GM18502 (cell line): Measurements from ENCODE around the gene PSG7.
"Not testable (repeated sequence)": the region's sequence is repeated elsewhere in the genome, so short reads cannot be mapped to it uniquely, and the experiment has no call there.

ENCODE experiments used
- ATAC-seq: cut with Tn5 transposase; IDR thresholded peaks from one replicate; pipeline ENCODE4 v1.9.1; 2021; ENCODE audit warnings: mild to moderate bottlenecking; ENCODE audit not compliant: unreplicated experiment, poor library complexity

Gene PSG7

DNA sequence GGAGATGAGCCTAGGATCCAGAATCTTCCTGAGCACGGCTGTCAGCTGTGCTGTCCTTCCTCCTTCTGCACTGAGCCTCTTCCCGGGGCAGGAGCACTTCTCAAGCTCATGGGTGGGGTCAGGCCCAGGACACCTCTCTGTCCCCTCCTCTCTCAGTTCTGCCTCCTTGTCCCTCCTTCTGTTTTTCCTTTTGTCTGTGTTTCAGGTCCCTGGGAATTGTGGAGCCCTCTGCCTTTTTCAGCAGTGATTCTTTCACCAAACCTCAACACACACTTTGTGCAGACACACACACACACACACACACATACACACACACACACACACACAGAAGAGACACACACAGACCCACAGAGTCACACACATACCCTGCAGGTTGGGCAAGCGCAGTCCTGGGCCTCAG is at the start of gene PSG7:
Gene PSG7, minus strand, starts transcription at position 101 of the 400 bp plus-strand sequence. CDS start 131 bp downstream, outside the sequence.
- not testable (repeated sequence) for ATAC-seq

DNA sequence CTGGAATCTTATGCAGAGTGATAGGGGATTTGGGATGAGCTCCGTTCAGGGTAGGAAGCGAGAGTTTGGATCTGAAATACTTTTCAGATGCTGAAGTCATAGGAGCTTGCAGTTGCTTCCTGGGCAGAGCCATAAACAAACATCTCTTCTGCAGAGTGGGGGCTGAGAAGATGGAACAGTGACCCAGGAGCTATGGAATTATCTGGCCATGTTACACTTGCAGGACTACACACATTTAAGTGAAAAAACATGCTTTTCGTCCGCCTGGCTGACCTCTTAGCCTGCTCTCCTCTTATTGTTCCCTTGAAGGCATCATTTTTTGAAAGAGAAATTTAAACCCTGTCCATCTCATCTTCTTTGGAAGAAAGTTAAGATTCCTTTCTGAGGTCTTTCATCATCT is 48.6 kb upstream of the PSG7 start:
- ATAC-seq, result no peak

DNA sequence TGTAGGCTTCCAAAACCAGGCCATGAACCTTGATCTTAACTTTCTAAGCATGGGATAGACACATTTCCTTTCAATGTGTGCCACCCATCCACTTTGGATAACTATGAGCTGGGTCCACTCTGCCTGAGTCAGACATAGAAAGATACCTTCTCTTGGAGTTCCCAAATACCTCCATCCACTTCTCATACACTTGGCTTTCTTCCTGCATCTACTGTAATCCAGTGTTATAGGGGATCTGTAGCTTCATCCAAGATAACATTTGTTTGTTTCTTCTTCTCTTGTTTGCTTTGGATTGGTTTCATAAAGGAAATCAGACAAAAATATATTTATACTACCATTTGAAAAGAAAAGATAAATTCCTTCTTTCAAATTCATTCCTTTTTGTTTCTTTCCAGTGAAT is 45.1 kb upstream of the PSG7 start:
- not testable (repeated sequence) for ATAC-seq

DNA sequence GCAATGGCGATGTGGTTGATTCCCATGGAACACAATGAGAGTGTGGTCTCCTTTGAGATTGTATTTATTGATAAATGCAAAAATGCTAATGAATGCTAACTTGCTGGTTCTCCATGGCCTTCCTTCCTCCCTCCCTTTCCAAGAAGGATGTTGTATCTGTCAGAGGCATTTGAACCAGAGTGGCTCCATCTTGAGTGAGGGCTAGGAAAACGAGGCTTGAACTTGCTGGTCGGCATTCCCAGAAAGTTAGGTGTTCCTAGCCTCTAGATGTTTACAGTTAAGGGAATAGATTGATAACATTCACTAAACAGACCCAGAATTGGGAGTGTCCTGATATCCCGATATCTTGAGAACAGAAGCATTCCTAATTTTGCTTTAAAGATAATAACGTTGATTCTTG is 34.4 kb upstream of the PSG7 start:
- not testable (repeated sequence) for ATAC-seq

DNA sequence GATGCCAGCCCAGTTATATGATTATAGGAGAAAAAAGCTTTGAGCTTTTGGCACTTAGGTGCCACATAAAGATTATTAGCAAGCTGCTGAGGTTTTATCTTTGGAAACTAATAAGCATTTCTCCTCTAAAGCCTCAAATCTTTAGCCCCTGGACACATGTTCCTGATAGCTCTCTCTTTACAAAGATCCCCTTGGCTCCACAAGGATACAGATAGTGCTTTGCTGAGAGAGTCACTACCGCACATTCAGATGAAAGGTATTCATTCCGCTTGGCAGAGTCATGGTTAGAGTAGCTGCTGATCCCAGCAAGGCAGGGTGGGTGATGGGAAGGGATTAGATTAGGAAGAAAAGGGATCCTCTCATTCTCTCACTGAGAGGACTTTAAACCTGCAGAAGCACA is 28.2 kb upstream of the PSG7 start:
- ATAC-seq, result no peak

DNA sequence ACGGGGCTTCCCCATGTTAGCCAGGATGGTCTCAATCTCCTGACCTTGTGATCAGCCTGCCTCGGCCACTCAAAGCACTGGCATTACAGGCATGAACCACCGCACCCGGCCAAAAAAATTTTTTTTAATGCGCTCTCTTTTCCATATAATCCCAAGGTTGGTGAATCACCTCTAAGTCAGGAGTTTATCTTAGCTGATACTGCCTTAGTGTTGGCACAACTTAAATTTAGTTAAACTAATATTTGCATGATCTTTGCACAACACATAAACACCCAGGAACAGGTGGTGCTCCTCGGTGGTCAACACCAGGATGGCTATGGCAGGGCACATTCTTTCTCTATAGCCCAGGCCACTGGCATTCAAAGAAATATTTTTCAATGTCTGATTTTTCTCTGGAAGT is 24.1 kb upstream of the PSG7 start:
- no peak for ATAC-seq

DNA sequence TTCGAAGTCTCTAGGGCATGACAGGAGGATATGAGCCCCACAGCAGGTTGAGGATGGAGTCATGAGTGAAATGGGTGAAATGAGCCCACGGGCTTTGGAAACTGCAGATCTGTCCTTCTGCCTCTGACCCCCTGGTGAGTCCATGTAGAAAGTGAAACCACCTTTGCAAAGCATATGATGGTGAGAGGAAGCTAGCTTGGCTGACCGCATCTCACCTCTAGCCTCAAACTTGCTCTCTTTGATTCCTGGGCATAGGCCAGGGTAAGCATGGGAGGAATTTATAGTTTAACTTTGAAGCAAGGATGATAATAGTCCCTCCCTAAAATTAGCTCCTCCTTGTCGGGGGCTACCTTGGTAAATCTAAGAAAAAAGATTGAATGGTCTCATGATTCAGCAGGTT is 15.1 kb upstream of the PSG7 start:
- ATAC-seq, result not testable (repeated sequence)

DNA sequence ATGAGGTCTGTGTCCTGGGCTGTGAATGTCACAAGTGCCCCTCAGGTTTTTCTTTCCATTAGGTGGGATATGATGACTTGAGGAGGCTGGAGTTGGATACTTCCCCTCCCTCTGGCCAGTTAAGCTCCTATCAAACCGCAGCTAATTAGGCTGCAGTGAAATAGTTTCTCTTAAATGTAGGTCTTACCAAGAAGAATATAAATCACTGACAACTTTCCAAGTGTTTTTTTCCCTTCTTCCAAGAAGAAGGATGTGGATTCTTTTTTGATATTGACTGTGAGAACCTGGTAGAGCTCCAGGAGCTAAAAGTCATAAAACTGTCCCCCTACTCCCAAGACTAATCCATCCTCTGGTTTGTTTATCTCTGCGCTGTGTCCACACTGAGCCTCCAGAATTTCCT is 14.5 kb upstream of the PSG7 start:
- ATAC-seq, result not testable (repeated sequence)

DNA sequence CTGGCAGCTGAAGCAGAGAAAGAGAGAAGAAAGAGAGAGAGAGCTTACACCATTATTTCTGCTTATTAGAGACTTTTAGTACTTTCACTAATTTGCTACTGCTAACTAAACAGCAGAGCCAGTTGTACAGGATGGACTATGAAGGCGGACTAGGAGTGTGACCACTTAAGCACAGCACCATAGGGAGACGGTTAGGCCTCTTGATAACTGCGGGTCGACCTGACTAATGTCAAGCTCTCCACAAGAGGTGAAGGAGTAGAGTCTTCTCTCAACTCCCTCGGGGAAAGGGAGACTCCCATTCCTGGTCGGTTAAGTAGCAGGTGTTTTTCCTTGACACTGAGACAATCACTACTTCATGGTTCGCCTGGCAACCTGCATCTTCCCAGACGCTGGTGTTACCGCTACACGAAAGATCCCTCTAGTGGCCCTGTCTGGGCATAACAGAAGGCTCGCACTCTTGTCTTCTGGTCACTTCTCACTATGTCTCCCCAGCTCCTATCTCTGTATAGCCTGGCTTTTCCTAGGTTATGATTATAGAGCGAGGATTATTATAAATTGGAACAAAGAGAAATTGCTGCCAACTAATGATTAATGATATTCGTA is 5.3 kb upstream of the PSG7 start:
- ATAC-seq, result no peak

DNA sequence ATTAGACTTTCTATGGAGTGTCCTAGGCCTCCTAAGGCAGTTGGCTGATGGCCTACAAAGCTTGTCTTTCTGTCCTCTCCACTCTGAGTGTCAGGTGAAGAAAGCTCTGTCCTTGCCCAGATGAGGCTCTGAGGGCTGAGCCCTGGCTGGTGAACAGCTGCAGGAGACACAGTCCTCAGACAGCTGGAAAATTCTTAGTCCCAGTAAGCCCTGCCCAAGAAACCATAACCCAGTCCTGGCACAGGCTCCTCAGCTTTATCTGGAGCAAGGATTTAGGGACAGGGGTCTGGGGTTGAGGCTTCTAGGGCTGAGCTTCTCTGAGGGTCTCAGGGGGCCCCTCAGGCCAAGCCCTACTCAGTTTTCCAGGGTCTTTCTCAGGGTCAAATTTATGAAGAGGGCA is 2.3 kb downstream of the PSG7 start:
- ATAC-seq, result not testable (repeated sequence)

DNA sequence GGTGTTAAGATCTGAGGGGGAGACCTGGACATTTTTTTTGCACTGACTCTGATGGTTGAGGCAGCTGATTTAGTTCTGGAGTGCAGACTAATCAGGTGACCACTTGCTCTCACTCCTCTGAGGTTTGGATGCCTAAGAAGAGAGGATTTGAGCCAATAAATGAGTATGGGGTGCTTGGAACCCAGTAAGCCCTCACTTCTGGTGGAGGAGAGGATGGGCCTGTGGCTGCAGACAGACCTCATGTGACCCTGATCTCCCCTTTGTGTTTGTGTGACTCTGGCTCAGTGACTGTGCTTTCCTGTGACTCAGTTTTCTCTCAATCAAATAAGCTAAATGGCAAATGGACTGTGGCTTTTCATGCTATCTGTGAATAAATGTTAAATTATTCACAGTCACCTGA is 2.8 kb downstream of the PSG7 start:
- not testable (repeated sequence) for ATAC-seq

DNA sequence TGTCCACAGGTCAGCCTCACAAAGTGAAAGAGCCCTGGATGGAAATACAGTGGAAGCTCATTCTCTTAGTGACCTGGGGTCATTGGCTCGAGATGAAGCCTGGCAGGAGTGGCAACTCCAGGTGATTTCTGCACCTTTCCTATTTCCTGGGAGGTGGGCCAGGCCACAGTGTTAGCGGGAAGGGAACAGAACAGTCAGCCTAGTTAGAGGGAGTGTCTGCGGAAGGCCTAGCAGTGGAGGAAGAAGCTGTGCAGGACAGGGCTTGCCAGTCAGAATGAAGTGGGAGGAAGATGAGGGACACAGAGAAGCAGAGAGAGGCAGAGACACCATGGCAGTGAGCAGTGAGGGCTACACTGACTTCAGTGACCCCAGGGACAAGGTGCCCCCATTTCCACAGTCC is 3.6 kb downstream of the PSG7 start:
- not testable (repeated sequence) for ATAC-seq

DNA sequence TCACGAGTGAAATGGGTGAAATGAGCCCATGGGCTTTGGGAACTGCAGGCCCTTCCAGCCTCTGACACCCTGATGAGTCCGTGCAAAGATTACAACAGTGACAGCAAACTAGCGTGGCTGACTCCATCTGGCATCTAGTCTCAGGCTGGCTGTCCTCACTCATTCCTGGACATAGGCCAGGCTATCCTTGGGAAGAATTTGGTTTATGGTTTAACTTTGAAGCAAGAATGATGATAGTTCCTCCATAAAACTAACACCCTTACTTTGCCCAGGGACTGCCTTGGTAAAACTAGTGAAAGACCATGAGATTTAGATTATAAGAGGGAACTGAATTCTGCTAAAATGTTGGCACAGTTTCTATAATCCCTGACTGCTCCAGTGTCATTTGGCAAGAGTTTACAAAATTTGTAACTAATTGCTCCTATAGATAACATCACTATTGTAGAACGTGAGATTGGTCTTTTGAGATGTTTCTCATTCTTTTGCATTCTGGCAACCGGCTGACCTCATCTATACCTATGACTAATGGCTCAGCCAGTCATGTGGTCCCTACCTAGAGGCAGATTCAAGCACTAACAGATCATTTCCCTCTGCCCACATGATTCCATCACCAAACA is 4.4 kb downstream of the PSG7 start:
- ATAC-seq, result not testable (repeated sequence)

DNA sequence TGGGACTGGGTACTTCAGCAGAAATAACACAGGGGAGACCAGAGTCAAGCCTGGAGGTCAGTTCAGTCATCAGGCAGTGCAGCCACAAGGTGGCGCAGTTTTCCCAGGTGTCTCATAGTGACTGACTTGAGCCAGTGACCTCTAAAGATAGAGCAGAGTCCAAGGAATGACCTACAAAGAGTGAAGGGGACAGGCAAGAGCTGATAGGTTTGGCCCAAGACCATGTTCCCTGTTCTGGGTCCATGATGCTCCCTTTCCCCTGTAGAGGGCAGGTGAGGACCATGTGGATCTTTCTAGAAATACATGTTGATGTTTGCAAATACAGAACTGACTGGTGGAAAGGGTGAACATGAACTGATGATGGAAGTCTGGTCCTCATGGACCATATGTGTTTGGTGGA is 6.8 kb downstream of the PSG7 start:
- not testable (repeated sequence) for ATAC-seq

DNA sequence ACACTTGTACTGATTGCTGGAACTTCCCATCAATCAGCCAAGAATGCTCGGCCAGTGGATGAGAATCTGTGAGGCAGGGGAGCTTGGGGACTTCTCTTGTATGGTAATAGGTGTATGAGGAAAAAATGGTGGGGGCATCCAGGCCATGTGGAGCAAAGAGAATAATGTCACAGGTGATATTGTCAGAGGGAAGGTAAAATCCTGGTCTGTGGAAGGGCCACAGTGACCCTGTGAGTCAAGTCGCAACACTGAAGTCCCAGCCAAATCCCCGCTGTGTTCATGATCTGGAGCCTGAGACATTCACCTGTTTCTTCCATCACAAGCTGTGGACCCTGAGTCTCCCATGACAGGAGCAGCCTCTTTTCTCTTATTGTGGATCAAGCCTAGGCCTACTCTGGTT is 8.1 kb downstream of the PSG7 start:
- ATAC-seq, result no peak

DNA sequence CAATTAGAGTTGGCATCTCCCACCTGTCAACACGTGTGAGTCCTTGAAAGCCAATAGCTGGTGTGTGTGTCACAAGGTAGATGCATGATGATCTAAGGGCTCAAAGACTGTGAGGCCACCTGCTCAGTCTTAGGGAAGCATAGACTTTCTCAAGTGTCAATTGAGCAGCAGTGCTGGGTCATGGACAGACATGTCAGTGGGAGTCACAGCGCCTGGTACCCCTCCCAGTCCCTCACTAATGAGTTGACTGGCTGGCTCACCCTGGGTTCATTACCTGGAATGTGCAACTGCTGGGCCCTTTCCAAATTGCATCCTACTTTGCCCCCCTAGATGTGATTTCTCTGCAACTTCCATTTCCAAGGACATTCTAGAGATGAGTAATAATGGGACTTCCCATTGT is 10.2 kb downstream of the PSG7 start:
- ATAC-seq, result no peak

DNA sequence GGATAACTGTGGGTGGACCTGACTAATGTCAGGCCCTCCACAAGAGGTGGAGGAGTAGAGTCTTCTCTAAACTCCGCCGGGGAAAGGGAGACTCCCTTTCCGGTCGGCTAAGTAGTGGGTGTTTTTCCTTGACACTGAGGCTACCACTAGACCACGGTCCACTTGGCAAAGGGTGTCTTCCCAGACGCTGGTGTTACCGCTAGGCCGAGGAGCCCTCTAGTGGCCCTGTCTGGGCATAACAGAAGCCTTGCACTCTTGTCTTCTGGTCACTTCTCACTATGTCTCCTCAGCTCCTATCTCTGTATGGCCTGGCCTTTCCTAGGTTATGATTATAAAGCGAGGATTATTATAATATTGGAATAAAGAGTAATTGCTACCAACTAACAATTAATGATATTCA is 13.9 kb downstream of the PSG7 start:
- ATAC-seq, result not testable (repeated sequence)

DNA sequence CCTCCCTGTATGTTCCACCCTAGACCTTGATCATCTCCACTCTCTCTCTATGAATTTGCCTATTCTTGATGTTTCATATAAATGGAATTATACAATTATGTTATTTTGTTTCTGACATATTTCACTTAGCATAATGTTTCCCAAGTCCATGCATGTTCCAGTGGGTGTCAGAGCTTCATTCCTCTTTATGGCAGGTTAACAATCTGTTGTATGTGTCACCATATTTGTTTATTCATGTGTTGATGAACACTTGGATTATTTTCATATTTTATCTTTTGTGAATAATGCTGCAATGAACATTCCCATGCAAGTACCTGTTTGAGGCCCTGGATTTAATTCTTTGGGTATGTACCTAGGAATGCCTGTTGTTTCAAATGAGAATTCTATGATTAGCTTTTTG is 16.0 kb downstream of the PSG7 start:
- not testable (repeated sequence) for ATAC-seq

DNA sequence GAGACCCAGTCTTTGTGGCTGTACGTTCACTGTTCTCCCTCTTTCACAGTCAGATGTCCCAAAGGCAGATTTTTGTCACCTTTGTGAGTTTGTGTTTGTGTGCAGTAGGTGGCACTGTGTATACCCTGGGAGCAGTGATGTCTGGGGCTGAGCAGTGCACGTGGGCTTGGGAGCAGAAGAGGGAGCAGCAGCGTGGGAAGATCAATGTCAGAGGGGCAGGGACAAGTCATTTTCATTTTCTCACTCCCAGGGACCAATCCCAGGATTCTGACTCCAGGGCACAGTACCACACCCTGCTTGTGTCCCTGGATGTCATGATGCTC is 17.3 kb downstream of the PSG7 start:
- ATAC-seq, result no peak

DNA sequence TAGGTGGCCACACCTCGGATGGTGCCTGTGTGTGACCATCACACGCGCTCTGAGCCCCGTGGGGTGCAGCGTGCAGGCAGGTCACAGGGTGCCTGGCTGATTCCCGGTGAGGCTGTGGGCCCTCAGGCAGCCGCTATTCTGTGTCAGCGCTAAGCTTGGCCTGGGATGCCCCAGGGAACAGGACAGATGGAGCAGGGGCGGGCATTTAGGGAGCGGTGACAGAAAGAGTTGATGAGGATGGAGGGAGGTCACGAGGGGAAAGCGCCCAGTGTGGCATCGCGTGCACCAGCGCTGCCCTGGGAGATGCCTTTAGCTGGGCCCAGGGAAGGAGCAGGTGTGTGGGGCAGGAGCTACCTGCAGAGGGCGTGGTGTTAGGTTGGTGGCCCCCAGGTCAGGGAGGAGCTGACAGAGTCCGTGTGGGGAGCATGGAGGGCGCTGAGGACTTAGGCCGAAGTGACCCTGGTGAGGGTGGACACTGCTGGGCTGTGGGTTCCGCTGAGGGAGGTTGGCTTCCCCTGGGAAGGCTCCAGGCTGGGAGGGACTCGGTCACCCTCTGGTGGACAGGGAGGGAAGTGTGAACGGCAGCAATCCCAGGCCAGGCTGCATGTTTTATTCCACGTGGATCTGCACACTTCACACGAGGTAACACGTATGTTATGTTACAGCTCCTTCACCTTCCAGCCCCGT is 17.8 kb downstream of the PSG7 start:
- ATAC-seq, result not testable (repeated sequence)

DNA sequence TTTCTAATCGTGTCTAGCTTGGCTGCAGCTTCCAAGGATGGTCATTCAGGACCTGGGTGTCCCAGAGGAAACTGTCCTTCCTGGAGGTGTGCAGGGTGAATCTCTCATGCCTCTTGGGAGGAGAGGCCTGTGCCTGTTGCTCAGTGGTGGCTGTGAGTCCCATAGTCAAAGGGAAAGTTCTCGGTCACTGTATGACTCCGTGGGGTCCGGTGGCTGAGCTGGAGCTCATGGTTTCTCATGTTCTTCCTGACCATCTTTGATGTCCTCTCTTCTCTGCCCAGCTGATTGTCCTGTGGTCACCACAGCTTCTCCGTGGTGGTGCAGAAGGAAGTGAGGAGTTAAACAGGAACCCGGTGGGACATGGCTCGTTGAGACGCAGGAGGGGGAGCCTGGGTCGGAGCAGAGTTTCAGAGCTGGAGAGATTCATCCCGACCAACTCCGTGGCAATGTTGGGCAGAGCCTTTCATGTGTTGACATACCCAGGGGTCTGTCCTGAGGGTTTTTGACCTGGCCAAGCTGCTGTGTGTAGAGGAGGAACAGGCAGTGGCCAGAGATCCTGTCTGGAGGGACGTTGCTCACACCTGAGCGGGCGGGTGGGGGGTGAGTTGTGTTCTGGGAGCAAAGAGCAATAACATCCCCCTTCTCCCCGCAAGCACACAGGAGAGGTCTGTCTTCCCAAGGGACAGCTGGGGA is 18.5 kb downstream of the PSG7 start:
- ATAC-seq, result not testable (repeated sequence)
